Endothelial cell of umbilical vein (primary cell): ENCODE results near the gene ANKRD34A. TPM values are rescaled to one million over a fixed set of nuclear protein-coding genes. Genes with fewer than 3 reads are reported as not detected.

ENCODE experiments used
- BruUV-seq: library from RNA; stranded (reverse); fragments of 400-500 nt; replicated peaks from 2 replicates; lab custom pipeline; 2021; lab: Mats Ljungman, UMichigan
- CTCF ChIA-PET: fragments of 300-600, 350-600 bp; sonication (Branson Sonifier 250); formaldehyde crosslinking; loops from one replicate; lab custom pipeline; 2021; ENCODE audit warnings: antibody characterized with exemption, inconsistent platforms; lab: Charles Lee
- POLR2A ChIA-PET: fragments of 300-600, 350-600 bp; sonication (Branson Sonifier 250); formaldehyde crosslinking; loops from one replicate; lab custom pipeline; 2021; ENCODE audit warnings: antibody characterized with exemption, inconsistent platforms; lab: Charles Lee
- DNase-seq: peaks from one replicate; pipeline ENCODE4 v3.0.0-alpha.2; 2011; ENCODE audit warnings: low read depth, low spot score
- FAIRE-seq: peaks from 2 replicates; lab custom pipeline; 2011; peaks lifted over from hg19 to GRCh38; lab: Jason Lieb, UNC
- H2AFZ ChIP-seq: 2 replicates; pipeline ENCODE4 v1.6.0; 2012; ENCODE audit warnings: low read depth, low read length, control low read depth, inconsistent platforms
- H3K27ac ChIP-seq: 2 replicates; pipeline ENCODE4 v1.5.1; 2011; ENCODE audit warnings: low read depth, mild to moderate bottlenecking, control low read depth, low read length, moderate library complexity; ENCODE audit not compliant: insufficient read depth
- H3K27me3 ChIP-seq, 2 experiments: 2 replicates each; pipeline versions ENCODE4 v1.6.0 to v1.6.1; 2011; ENCODE audit warnings: low read length in 2 of 2, mixed read lengths in 1 of 2; ENCODE audit not compliant: control insufficient read depth in 2 of 2, insufficient read depth in 2 of 2
- H3K36me3 ChIP-seq, 2 experiments: 2 replicates in 1 of 2; 3 replicates in 1 of 2; pipeline ENCODE4 v1.5.1; 2011; ENCODE audit warnings: low read length in 2 of 2, mild to moderate bottlenecking in 1 of 2, moderate library complexity in 1 of 2; ENCODE audit not compliant: control insufficient read depth in 2 of 2, insufficient read depth in 2 of 2; ENCODE audit errors: extremely low read depth in 1 of 2
- H3K4me1 ChIP-seq: 3 replicates; pipeline ENCODE4 v1.5.1; 2011; ENCODE audit warnings: mild to moderate bottlenecking, low read length; ENCODE audit not compliant: control insufficient read depth, insufficient read depth; ENCODE audit errors: extremely low read depth
- H3K4me2 ChIP-seq: 2 replicates; pipeline ENCODE4 v1.6.1; 2011; ENCODE audit warnings: low read length, control low read depth, mixed read lengths; ENCODE audit not compliant: insufficient read depth
- H3K4me3 ChIP-seq, 3 experiments: fragments of 200-600 bp in 1 of 3; sonication (generic), shearing (Covaris generic) in 1 of 3; replicated peaks in 1 of 3; 2 replicates each; pipeline ENCODE4 v1.5.1; 2011 to 2016; ENCODE audit warnings: control low read depth in 3 of 3, low read length in 3 of 3, mild to moderate bottlenecking in 2 of 3, inconsistent platforms in 1 of 3, low read depth in 1 of 3, moderate library complexity in 1 of 3; ENCODE audit not compliant: insufficient read depth in 1 of 3
- H3K79me2 ChIP-seq: 2 replicates; pipeline ENCODE4 v1.6.0; 2012; ENCODE audit warnings: low read length, inconsistent platforms; ENCODE audit not compliant: control insufficient read depth, insufficient read depth
- H3K9ac ChIP-seq: replicated peaks from 2 replicates; pipeline ENCODE3; 2011; ENCODE audit warnings: low read length, control low read depth; ENCODE audit not compliant: insufficient read depth; ENCODE audit errors: extremely low read depth
- H3K9me1 ChIP-seq: replicated peaks from 3 replicates; pipeline ENCODE4 v1.6.0; 2011; ENCODE audit warnings: mild to moderate bottlenecking, low read length; ENCODE audit not compliant: control insufficient read depth, insufficient read depth; ENCODE audit errors: extremely low read depth
- H3K9me3 ChIP-seq: replicated peaks from 2 replicates; pipeline ENCODE4 v1.5.1; 2012; ENCODE audit warnings: low read length, inconsistent platforms; ENCODE audit not compliant: control insufficient read depth, insufficient read depth
- H4K20me1 ChIP-seq: replicated peaks from 2 replicates; pipeline ENCODE3; 2011; ENCODE audit warnings: mild to moderate bottlenecking, low read length; ENCODE audit not compliant: control insufficient read depth, insufficient read depth; ENCODE audit errors: extremely low read depth
- CTCF ChIP-seq, 2 donors: IDR thresholded peaks; 1 replicate in 1 of 2; 2 replicates in 1 of 2; pipeline ENCODE4 v1.5.1; 2011; ENCODE audit warnings: low read length in 2 of 2, mild to moderate bottlenecking in 2 of 2, moderate library complexity in 2 of 2, control low read depth in 1 of 2, inconsistent platforms in 1 of 2, low read depth in 1 of 2; ENCODE audit not compliant: insufficient read depth in 1 of 2; ENCODE audit errors: extremely low read depth in 1 of 2
- JUN ChIP-seq: IDR thresholded peaks from 2 replicates; pipeline ENCODE4 v1.6.1; 2011; ENCODE audit warnings: borderline replicate concordance, low read depth; ENCODE audit not compliant: insufficient read length, insufficient read depth
- dilution Hi-C: fragments of 300-500 bp; cut with MboI; formaldehyde crosslinking; loops from one replicate; pipeline ENCODE4 v1.15.0; 2019; ENCODE audit warnings: low sequenced_read_pairs; ENCODE audit not compliant: extremely low pct_ligation_motif_present
- intact Hi-C: fragments of 100-400 bp; cut with micrococcal nuclease; formaldehyde crosslinking; loops from one replicate; pipeline ENCODE4 v1.10.0; 2022
- polyA plus RNA-seq, 4 experiments: library from polyadenylated mRNA; depleted of rRNA in 3 of 4; stranded (reverse) in 3 of 4; unstranded in 1 of 4; fragments of >200 nt; gene quantifications; 2 replicates each; pipeline versions ENCODE4 v1.2.1 to v1.2.3, GENCODE V29; 2011 to 2012; ENCODE audit warnings: missing spikeins in 1 of 4
- total RNA-seq: library from RNA; stranded (reverse); gene quantifications from 2 replicates; pipeline ENCODE4 v1.2.3, GENCODE V29; 2021
- TF ChIP-seq, protein P1 (sequence below): IDR thresholded peaks from 2 replicates; pipeline ENCODE4 v1.6.1; 2011; ENCODE audit not compliant: insufficient read depth, insufficient read length

The ANKRD34A gene
- total and polyA plus RNA-seq, 2 donors (not counting 3 experiments of a cell fraction or from before 2014, with no cell fraction given): 0.24 to 0.43 TPM

- Histone ChIP-seq H3K27me3 (no peaks in the 10 kb centered on the region), H3K4me2 (no peak overlapping the region), H3K9ac (no peak overlapping the region), H3K4me3 (no peak overlapping the region), H3K9me3 (no peaks in the 10 kb centered on the region), H4K20me1 (no peaks in the 10 kb centered on the region), H3K9me1 (no peaks in the 10 kb centered on the region), H3K4me1 (peaks cover 40% of the 10 kb centered on the region), H3K36me3 (no peaks in the 10 kb centered on the region), H3K27ac (peak overlapping the region; percentile 89), H2AFZ (no peak overlapping the region), H3K79me2 (no peaks in the 10 kb centered on the region)
- no peak for FAIRE-seq
- TF ChIP-seq JUN (no peak), CTCF (IDR thresholded peaks at IDR 0.05; ENCODE audit: extremely low read depth in 1 of 2, insufficient read depth in 1 of 2, low read depth in 1 of 2, low read length in 2 of 2) (no peak)
- DNase-seq: no peak
- CTCF ChIA-PET: interaction anchor here (1.5 to 20.0 kb wide), 6 partner anchors 13 to 135 kb away, joined by 4 to 496 read pairs (median 10); partner anchors contain the start of genes NUDT17 and TXNIP
- intact Hi-C loops: no loop called here
- POLR2A ChIA-PET: interaction anchor here (0.6 to 1.2 kb wide), 3 partner anchors 10 to 71 kb away, joined by 3 to 6 read pairs (median 4); no protein-coding TSS in a partner anchor
- dilution Hi-C loops: no loop called here
- BruUV-seq: no TSS peak
Observed at GRCh38 chr1:145980457-145980994, 16.2 kb upstream of the ANKRD34A start.

- Histone ChIP-seq H3K27ac (peak overlapping the region; percentile 89), H3K9me1 (no peaks in the 10 kb centered on the region), H3K4me1 (peaks cover 40% of the 10 kb centered on the region), H3K79me2 (no peaks in the 10 kb centered on the region), H3K9me3 (no peaks in the 10 kb centered on the region), H3K9ac (peak overlapping the region; percentile 20), H3K4me2 (peak overlapping the region; percentile 33), H2AFZ (peak overlapping the region; percentile 32), H4K20me1 (no peaks in the 10 kb centered on the region), H3K36me3 (no peaks in the 10 kb centered on the region), H3K4me3 (no peak overlapping the region), H3K27me3 (no peaks in the 10 kb centered on the region)
- peak; percentile 80 for DNase-seq
- CTCF ChIA-PET: interaction anchor here (0.8 to 20.0 kb wide), 14 partner anchors 14 to 233 kb away, joined by 3 to 496 read pairs (median 6); partner anchors contain the start of genes ANKRD34A, LIX1L, NUDT17 and PIAS3
- dilution Hi-C loops (no loop called here), intact Hi-C loops (no loop called here)
- TSS peak; percentile 83 for BruUV-seq
- FAIRE-seq: peak; percentile 52
- TF ChIP-seq, protein P1, sequence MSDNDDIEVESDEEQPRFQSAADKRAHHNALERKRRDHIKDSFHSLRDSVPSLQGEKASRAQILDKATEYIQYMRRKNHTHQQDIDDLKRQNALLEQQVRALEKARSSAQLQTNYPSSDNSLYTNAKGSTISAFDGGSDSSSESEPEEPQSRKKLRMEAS: no peak
- peak; percentile 9 for TF ChIP-seq JUN
- POLR2A ChIA-PET: interaction anchor here (0.6 to 1.6 kb wide), 10 partner anchors 11 to 72 kb away, joined by 3 to 10 read pairs (median 4); partner anchors contain the start of genes ANKRD34A, LIX1L, POLR3GL and RBM8A
Observed at GRCh38 chr1:145979746-145980456, 15.5 kb upstream of the ANKRD34A start.
